HG03521 (cell line): Measurements from ENCODE around the gene DLG2.

Source experiments
- ATAC-seq: cut with Tn5 transposase; IDR thresholded peaks from one replicate; pipeline ENCODE4 v1.9.1; 2021; ENCODE audit warnings: mild to moderate bottlenecking, moderate library complexity; ENCODE audit not compliant: unreplicated experiment

Gene DLG2

DNA sequence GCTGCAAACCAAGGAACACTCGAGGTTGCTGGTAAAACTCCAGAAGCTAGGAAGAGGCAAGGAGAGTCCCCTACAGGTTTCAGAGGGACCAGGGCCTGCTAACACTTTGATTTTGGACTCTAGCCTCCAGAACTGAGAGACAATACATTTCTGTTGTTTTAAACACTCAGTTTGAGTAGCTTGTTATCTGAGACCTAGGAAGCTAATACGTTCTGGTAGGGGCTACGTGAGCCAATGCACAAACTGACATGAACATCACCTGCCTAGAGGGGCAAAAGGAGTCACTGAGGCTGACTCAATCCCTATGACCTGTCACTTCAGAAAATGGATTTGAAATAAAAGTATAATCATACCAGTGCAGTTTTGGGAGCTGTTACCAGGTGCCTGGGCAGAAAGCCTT is 1775.1 kb downstream of the DLG2 start:
- no peak for ATAC-seq

DNA sequence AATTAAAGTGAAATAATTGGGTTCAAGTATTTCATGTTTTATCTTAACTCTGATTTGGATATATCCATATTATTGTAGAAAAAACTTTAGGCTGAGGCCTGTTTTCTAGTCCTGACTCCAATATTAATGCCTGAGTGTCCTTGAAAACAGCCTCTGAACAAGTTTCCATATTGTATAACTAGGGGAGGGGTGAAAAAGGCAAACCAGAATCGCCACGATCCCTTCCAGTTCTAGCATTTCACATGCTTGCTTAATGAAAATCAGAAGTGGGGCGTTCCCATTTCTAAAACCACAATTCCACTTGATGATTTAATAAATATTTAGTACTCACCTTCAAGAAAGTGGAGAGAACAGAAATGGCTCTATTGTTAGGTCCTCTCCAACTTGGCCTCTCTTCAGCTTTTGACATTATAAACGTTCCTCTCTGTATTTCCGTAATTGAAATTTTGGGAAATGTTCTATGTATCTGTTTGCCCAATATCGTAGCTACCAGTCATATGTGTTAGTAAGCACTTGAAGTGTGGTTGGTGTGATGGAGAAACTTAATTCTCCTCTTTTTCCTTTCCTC is 1779.6 kb downstream of the DLG2 start:
- no peak for ATAC-seq

DNA sequence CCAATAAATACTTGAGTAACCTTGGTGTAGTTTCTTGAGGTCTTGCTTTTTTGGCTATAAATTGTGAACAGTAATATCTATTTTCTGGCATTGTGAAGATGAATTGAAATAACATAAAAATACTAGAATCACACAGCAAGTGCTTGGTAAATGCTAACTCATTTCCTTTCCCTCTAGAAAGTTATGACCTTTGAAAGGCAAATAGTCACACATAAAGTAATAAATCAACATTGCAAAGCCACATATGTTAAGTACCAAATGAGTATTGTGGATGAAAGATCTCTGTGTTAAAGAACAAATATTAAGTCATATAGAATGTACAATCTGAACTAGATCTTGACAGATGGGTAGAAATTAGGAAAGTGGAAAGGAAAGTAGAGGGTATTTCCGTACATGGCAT is 1781.3 kb downstream of the DLG2 start:
- ATAC-seq: no peak

DNA sequence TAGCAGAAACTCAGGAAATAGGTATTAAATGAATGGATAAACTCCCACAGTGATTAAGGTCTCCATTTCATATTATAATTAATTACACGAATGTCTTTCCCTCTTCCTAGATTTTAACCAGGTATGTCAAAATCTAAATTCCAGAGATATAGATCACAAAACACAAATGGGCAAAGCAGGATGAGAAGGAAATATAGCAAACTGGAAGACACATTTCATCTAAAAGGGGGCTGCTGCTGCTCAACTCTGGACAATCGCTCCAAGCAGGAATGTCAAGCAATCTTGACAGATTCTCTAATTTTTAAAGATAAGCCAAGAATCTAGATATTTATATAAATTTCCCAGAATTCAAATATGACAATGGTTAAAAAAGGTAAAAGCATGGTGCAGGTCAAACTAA is 1786.8 kb downstream of the DLG2 start:
- no peak for ATAC-seq

DNA sequence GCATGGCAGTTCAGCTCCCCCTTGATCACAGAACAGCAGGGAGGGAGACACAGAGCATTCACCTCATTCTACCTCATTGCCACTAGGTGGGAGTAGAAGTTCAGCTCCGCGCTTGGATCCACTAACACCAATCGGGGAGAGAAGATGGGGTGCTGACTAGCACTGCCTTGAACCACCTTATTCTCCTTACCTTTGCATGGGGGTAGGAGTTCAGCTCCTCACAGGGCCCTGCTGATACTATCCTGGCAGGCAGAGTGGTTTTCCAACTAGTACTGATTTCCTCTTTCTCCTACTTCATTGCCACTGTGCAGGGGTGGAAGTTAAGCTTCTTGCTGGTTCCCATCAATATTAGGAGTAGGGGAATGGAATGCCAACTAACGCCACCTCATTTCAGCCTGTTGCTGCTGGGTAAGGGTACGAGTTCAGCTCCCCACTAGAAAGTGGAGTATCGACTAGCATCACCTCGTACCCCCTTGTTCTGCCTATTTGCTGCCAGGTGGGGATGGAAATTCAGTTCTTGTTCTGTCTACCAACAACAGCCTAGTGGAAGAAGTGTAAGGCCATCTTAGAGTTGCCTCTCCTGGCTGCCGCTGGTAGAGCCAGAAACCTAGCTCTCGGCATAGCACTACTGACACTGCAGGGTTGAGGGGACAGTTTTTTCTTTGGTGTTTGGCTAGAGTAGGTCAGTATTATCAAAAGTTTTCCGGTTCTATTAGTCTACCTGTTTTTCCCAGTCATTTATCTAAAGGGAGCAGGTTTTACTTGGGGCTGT is 1790.1 kb downstream of the DLG2 start:
- ATAC-seq: peak; percentile 88

DNA sequence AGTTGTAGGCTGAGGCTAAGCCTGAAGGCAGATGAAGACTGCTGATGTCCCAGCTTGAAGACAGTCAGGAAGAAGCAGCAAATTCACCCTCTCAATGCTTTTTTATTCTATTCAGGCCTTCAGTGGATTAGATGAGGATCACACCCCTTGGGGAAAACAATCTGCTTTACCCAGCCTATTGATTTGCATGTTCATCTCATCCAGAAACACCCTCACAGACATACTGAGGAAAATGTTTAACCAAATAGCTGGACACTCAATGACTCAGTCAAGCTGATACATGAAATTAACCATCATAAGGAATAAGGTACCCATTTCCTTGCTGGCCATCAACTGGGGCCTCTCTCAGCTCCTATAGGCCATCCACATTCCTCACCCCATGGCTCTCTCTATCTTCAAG is 1791.1 kb downstream of the DLG2 start:
- ATAC-seq: no peak

DNA sequence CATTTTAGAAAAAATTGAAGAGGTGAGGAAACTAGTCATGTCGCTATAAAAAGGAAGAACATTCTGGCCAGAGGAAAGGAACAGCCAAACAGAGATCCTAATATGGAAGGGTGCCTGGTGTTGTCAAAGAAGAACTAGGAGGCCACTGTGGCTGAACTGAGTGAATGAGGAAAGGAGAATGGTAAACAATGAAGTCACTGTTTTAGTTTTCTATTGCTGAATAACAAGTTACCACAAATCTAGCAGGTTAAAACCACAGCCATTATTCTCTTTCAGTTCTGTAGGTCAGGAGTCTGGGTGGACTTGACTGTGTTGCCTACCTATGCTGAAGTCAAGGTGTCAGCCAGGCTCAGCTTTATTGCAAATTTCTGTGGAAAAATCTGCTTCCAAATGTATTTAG is 1791.7 kb downstream of the DLG2 start:
- ATAC-seq: peak; percentile 73

DNA sequence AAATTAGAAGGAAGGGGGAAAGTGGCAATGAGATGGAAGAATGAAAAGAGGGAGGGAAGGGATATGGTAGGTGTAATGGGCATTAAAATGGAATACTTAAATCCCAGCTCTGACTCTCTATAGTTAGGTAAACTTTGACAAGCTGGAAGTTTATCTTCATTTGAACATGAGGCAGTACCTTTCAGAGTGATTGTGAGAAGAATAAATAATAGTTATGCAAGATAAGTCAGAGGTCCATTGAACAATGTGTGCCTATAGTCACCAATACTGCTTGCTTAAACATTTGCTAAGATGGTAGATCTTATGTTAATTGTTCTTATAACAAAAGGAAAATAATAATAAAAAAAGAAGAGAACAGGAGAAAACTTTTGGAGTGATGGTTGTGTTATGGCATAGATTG is 1795.2 kb downstream of the DLG2 start:
- no peak for ATAC-seq

DNA sequence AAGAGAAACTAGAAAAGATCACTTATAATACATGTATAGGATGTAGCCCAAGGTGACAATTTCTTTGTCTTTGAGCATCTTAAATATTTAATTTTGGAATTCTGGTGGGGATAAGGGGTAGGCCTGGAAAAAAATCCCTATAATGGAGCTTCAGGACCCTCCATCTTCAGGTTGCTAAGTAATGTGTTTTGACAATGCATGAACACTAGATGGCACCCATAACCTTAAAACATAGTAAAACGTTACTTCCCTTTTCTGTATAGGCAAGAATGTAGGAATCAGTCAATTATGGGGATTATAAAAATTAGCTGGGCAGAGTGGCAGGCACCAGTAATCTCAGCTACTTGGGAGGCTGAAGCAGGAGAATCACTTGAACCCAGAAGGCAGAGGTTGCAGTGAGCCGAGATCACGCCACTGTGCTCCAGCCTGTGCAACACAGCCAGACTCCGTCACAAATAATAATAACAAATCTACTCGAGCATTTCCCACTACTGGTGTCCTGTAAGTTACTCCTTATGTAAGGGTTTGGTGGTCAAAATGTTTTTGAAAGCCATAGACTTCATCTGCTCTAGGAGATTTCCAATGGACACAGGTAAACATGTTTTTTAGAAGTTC is 1799.1 kb downstream of the DLG2 start:
- peak; percentile 81 for ATAC-seq

DNA sequence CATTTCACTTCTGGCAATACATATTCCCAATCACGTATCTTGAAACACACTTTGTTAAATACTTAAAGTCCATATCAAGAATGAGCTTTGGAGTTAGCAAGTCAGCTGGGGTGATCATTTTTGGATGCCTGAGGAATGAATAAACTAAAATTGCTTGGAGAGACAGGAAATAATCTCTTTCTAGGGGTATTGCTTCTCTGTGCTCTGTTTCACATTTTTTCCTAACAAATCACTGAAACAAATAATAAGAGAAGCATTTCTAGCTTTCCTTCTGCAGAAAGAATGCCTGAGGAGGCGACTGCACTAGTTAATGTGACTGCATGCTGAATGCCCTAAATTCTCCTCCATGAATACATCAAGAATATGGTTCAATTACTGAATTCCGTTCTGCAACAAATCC is 1799.6 kb downstream of the DLG2 start:
- no peak for ATAC-seq

DNA sequence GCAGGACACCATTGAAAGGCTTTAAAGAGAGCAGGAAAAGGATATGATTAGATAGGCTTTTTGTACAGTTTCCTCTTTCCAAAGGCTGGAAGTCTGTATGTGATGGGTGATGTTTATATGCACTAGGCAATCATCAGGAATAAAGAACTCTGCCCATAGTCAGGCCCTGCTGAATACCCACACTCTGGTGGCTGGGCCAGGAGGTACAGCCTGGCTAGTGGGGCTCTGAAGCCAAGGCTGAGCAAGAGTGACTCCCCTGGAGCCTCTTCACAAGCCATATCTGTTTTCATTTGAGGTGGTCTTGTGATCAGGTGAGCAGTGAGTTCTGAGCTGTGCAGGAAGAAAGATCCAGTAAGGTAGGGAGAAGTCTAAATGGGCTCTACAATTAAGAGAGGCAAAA is 1801.1 kb downstream of the DLG2 start:
- ATAC-seq: no peak

DNA sequence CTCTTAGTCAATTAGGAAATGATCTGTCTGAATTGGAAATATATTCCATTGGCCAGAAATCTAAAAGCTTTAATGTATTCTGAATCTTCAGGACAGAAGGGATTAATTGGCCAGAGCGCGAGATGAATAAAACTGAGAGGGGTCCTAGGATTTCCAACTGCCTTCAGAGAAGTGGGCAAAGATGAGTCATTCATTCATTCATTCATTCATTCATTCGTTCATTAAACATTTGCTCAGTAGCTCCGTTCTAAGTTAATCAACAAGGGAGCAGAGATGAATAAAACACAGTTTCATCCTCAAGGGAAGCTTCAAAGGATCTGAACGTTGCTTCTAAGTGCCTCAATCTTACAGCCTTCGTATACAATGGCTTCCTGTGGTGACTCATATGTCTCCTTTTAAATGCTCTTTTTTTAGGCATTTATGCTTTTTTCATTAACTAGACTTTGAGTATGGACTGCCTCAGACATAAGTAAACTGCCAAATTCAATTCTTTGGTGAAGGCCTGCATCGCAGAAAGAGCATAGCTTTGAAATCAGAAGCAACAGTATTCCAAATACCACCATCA is 1803.6 kb downstream of the DLG2 start:
- ATAC-seq: no peak

DNA sequence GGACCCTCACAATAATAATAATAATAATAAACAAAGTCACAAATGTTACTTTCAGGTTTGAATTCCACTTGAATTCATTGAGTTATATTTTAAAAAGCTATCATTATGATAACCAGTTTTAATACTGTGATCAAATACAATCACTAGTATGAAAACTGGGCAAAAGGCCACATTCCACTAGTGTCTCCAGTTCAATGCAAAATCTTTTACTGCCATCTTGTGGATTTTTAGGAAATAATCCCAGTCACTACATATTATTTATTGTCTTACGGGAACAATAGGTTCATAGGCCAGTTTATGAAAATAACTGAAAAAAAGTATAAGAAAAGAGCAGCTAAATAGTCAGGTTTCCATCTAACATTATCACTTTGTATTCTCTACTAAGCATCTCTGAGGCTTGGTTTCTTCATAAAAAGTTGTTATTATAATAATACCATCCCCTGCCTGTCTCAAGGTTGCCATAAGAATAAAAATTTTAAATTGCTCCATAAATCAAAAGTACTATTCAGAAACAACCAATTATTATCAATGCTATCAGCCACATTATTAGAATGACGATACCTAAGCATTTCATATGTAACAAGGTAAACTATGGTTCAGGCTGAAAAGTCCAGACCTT is 1807.1 kb downstream of the DLG2 start:
- no peak for ATAC-seq

DNA sequence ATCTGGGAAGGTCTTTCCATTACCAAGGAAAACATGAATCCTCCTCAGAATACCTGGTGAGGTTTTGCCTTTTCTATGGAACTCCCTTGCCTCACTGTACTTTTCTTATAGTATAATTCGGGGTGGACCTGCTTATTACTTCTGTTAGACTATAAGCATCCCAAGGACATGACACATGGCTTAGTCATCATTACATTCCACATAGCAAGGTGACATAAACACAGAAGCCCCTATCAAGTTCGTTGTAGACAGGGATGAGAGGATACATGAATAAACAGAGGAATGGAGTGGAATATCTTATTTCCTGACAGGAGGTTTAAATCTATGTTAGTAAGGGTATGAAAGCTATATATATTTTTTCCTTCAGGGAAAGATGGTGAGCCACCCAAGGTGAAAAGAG is 1808.8 kb downstream of the DLG2 start:
- no peak for ATAC-seq

DNA sequence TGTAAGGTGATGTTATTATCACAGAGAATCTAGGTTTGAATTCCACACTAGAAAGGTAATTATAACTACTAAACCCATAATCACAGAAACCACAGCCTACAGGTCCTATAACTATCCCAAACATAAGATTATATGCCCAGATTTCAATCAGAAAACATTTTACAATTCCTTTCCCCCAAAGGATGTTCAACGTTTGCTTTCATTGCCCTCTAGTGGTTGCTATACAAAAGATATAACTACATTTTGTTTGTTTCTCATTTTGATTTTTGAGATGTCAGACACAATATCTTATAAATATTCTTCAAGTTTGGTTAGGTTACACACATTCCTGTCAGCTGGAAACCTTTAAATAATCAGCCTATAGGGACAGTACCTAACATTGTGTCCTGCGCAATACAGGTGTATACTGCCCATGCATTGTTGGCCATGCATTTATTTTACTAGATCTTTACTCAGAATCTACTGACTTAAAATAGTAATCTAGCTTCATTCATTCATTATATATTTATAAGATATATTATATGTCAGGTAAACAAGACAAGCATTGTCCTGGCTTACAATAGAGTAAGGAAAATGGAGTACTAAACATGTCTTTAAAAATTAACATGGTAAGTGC is 1810.5 kb downstream of the DLG2 start:
- no peak for ATAC-seq

DNA sequence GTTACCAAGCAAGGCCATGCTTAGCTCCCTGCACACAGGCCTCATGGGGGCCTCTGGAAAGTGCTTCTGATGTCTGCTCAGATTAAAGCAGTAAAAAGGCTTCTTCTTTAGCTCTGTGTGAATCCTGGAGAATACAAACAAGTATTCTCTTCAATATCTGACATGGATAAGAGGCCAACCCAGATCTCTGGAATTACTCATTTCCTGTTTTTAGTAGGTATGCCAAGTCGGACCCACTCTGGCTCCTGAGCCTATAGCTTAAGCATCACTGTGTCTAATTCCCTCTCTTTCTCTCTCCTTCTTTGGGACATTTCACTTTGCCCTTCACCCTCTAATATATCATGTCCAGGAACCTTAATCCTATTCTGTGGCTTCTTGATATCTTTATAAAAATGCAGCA is 1811.4 kb downstream of the DLG2 start:
- ATAC-seq: no peak

DNA sequence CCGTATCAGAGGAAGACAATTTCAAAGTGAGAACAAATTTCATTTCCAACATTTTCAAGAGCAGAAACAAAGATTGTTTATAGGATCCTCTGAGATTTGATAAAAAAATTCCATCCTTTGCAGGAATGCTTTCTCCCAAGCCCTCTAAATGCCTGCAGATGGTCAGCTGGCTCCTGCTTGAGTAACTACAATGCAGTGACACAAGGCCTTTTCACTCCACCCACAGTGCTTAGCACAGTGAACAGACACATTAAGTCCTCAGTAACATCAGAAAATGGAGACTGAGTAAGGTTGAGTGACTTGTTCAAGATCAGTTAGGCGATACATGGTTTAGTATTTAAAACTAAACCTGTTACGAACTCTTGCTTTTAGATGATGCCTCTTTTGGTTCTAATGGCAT is 1813.8 kb downstream of the DLG2 start:
- ATAC-seq: no peak

DNA sequence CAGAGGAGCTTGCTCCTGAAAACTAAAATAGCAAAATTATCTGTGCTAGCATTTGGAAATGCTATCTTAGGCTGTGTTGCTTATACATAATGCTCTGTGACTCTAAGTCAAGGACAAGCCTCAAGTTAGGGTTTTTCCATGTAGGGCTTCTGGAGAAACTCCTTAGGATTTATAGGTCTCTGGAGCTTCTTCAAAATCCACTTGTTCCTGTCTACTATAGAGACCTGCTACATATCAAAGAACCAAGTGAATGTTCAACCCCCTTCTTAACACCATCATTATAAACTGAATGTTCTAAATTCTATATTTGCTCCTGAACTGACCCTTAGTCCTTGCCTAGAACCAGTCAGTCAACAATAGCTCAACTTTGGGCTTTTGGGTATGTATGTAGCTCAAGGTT is 1817.9 kb downstream of the DLG2 start:
- no peak for ATAC-seq

DNA sequence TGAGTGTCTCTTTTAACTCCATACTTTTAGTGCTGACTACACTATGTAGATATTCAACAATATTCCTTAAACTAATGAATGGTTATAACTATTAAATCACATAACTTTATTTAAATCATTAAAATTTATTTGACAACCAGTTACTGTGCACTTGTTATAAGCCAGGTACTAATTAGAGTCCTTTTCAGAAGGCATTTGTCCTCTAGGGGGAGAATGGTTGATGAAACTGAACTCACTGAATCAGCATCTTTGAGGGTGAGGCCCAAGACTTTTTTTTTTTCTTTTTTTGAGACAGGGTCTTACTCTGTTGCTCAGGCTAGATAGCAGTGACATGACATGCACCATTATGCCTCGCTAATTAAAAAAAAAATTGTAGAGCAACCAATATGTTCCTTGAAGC is 1825.3 kb downstream of the DLG2 start:
- ATAC-seq: no peak

DNA sequence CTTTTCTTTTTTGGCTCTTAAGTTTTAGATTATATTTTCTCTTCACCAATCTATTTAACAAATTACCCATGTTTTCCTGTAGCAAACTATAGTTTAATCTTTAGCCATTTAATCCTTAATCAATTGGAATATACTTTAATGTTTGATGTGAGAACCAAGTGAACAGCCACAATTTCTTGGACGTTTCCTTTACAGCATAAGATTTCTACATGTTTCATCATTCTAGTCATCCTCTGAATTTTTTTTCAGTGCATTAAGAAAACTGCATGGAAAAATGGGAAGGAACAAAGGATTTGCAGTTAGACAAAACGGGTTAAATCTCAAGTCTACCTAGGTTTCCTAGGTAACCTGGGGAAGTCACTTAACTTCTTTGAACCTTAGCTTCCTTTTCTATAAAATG is 1833.8 kb downstream of the DLG2 start:
- ATAC-seq: no peak

DNA sequence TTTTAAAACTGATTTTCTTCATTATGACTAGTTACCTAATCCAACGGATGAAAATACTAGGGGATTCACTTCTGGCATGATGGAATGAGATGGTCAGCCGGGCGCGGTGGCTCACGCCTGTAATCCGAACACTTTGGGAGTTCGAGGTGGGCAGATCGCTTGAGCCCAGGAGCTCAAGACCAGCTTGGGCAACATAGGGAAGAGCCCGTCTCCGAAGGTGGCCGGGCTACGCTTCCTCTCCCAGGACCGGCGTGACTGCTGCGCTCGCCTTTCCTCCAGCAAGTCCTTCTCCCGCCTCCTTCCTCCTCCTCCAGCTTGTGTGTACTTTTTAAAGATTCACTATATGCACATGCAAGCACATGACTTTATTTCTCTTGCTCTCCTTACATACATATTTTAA is 1835.6 kb downstream of the DLG2 start:
- no peak for ATAC-seq
